ENCODE data around the gene MRPL27.

MRPL27 gene

GRCh38 chr17:50359998-50360461 lies 13.0 kb downstream of the MRPL27 start:
- DNase-seq, result no peak

- DNase-seq, result no peak
Observed at GRCh38 chr17:50359005-50359699, 13.8 kb downstream of the MRPL27 start.

- DNase-seq, result no peak
Observed at GRCh38 chr17:50358177-50358576, 14.8 kb downstream of the MRPL27 start.

DNA sequence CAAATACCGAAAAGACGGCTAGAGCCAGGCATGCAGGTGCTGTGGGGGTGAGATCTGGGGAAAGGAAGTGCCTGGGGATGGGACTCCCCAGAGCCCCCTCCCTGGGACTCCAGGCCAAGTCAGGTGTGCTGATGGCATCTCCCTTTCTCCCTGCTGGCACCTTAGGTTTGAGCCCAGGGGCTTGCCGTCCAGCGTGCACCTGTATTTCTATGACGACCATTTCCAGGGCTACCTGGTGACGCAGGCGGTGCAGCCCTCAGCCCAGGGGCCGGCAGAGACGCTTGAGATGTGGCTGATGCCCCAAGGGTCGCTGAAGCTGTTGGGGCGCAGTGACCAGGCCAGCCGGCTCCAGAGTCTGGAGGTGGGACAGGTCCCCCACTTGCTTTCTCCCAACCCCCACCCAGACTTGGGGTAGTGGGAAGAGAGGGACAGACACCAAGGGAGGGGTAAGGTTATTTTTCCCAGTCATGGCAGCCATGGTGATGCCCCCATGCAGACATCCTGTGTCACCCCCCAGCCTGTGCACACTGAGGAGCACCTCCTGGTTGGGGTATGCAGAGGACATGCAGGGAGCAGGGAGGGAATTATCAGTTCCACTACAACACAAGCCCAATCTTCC lies 16.0 kb downstream of the MRPL27 start:
- no peak for DNase-seq

- no peak for DNase-seq
Observed at GRCh38 chr17:50356418-50356817, 16.6 kb downstream of the MRPL27 start.

GRCh38 chr17:50355701-50356341 lies 17.2 kb downstream of the MRPL27 start:
- no peak for DNase-seq

DNA sequence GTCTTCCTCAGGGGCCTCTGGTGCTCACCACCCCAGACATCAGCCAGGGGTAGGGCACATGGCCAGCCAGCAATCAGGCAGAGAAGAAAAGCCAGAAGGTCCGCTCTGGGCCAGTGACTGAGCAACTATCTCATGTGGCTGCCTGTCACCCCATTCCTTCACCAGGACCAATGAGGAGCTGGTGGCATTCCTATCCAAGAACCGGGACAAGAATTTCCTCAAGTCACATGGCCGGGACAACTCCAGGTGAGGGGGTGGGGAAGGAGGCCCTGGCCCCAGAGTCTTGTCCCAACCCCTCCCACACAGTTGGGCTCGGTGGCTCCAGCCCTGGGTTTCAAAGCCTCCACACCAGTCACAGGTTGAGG lies 17.7 kb downstream of the MRPL27 start:
- DNase-seq, result no peak

- no peak for DNase-seq
Observed at GRCh38 chr17:50354776-50355175, 18.2 kb downstream of the MRPL27 start.

DNA sequence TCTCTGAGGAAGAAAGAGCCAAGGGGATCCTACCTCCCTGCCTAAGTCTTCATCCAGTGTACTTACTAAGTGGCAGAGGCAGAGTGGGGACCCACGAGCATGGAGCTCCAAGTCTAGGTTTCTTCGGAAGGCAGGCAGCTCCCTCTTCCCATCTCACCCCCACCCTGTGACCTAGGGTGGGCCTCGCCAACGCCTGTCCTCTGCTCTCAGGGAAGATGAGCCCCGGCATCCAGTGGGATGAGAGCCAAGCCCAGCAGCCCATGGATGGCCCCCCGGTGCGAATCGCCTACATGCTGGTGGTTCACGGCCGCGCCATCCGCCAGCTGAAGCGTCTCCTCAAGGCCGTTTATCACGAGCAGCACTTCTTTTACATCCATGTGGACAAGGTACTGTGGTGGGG lies 18.8 kb downstream of the MRPL27 start:
- DNase-seq, result no peak

DNA sequence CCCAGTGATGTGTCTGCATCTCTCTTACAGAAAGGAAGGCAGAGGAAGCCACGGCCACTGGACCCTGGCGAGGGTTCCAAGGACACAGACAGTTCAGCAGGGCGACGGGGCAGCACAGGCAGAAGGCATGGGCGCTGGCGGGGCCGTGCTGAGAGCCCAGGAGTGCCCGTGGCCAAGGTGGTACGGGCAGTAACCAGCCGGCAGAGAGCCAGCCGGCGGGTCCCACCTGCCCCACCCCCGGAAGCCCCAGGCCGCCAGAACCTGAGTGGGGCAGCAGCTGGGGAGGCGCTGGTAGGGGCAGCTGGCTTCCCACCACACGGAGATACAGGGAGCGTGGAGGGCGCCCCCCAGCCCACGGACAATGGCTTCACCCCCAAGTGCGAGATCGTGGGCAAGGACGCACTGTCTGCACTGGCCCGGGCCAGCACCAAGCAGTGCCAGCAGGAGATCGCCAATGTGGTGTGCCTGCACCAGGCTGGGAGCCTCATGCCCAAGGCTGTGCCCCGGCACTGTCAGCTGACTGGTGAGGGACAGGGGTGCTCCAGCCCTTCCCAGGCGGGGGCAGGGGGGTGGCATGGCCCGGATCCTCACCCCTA lies 19.3 kb downstream of the MRPL27 start:
- DNase-seq, result no peak

DNA sequence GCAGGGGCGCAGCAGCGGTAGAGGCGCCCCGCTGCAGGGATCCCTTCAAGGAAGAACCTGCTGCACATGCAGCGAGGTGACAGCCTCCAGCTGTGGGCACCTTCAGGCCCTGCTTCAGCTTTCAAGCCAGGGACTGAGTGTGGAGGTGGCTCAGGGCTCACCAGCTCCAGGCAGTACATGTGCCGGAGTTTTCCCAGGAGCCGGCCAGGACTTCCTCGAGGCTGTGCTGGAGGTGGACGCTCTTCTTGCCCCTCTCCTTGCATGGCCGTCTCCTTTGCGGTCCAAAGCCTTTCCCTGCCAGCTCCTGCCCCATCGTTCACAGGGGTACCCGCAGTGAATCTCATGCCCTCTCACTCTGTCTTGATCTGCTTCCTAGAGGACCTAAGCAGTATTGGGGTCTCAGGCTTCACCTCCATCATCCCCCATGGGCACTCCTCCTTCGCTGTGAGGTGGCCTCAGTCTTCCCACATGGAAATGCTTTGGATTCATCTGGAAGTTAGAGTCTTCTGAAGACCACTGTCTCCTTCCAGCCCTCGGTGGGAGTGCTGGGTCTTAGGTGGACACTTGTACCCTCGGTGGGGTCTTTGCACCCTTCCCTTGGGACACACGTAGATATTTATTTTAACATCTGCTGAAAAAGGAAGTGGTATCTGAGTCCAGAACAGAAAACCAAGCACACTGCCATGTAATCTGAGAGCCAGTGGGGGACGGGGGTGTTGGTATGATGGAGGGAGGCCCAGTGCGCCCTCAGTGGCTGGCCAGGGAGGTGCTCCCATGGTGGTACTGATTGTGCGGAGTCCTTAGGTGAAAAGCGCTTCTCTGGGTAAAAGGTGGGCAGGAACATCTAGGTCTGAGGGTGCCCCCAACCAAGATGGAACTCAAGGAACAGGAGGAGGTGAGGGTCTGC lies 20.0 kb downstream of the MRPL27 start:
- peak; percentile 31 to 42 for DNase-seq

GRCh38 chr17:50352072-50352692 lies 20.8 kb downstream of the MRPL27 start:
- DNase-seq, result no peak

- DNase-seq, result no peak
Observed at GRCh38 chr17:50350733-50351132, 22.3 kb downstream of the MRPL27 start.

DNA sequence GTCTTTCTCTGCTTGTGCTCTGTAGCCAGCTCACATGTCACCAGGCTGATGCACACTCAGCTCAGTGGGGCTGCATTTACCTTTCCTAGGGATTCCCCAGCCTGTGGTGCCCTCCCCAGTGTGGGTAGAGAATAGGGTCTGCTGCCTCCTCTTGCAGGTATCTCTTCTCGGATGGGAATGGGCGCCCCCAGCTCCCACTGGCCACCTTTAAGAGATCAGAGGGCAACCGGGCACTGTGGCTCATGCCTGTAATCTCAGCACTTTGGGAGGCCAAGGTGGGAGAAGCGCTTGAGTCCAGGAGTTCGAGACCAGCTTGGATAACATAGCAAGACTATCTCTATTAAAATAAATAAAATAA lies 23.8 kb downstream of the MRPL27 start:
- no peak for DNase-seq

GRCh38 chr17:50348522-50349242 lies 24.3 kb downstream of the MRPL27 start:
- DNase-seq, result no peak

DNA sequence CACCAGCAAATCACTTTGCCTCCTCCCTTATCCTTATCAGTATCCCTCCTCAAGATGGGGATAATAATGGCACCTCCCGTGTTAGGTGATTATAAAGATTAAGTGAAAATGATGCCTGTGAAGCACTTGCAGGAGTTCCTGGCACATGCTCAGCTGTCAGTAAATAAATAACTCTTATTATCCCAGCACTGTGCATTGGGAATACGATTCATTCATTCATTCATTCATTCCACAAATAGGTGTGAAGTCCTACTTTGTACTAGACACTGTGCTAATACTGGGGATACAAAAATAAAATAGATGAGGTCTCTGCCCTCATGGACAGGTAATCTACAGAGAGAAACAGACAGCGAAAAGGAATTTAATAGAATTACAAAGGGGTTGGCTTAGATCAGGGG lies 25.1 kb downstream of the MRPL27 start:
- no peak for DNase-seq

DNA sequence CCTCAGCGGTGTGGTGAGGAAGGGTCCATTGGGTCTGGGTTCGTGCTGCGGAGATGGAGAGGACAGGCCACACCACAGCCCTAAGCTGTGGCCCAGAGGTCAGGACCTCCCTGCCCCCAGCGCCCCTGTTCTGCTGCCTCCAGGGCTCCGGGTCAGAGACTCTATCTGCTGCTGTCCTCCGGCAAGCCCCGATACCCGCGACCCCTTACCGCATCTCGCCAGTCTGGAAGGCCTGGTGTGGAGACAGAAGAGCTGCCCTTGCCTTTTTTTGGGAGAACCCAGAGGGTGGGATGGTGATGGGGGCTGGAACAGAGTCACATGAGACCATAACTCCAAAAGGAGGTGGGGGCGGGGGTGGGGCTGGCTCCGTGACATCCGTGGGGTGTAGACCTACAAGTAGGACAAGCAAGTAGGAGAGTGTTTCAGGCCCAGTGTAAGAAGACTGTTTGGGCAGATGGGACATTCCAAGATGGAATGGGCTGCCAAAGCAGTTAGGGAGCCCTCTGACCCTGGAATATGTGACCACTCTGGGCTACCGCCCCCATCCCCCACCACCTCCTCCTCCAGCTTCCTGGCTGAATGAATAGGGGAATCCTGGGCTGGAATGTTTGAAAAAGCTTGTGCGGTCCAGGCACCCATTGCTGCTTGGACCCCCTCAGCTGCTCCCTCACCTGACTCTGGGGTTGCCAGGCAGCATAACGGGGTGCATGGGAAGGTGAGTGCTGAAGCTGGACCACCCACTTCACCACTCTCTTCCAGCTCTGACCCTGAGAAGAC lies 25.7 kb downstream of the MRPL27 start:
- DNase-seq, result no peak

DNA sequence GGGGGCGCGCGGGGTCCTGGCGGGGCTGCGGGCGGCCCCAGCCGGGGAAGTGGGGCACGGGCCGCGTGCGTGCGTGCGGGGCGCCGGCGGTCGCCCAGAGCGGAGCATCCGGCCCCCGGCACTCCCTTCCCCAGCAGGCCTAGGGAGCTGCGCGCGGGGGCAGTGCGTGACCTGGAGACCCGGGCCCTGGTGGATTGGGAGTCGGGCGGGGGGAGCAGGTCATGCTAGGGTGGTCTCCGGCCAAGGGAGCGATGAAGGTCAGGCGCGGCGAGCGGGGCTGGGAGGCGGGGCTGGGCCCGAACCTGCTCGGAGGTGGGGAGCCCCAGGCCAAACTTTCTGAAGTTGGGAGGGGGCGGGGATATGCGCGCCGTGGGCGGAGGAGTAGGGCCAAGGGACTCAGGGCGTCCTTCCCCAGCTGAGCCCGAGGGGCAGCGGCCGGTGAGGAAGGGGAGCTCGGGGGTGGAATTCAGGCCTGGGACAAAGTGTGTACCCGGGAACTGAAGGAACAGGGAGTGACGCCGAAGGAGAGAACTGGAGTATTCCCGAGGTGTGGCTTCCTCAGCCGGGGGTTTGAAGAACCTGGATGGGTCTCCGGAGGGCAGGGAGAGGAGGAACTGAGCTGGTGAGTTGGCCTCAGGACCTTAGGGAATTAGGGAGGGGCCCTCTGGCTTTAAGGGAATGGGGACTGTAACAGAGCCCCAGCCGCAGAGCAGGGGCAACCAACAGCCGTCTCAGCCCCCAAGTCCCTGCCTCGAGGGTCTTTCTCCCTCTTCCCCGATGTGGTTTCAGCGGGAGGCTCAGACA lies 26.5 kb downstream of the MRPL27 start:
- DNase-seq, result peak in 1 of 2 experiments; percentile 56

GRCh38 chr17:50345432-50346312 lies 27.3 kb downstream of the MRPL27 start, which contains the start of gene XYLT2:
TSS of gene XYLT2 (plus strand) at chr17:50346126. CDS start at chr17:50346141, 15 bp downstream.
- peak; percentile 77 to 84 for DNase-seq

Data from Kasumi-1 (cell line).